K562 (cell line): ENCODE data around the gene SMG9. TPM values are rescaled to one million over a fixed set of nuclear protein-coding genes. Genes with fewer than 3 reads are reported as not detected.

ENCODE experiments used
- CHD1 ChIP-seq: fragments of 200-600 bp; sonication (generic); IDR thresholded peaks from one replicate; pipeline ENCODE4 v1.6.1; 2012; ENCODE audit warnings: mild to moderate bottlenecking, moderate library complexity, low read length, inconsistent platforms
- DACH1 ChIP-seq: fragments of 450-650 bp; IDR thresholded peaks from 2 replicates; pipeline ENCODE4 v1.6.1; 2018; ENCODE audit not compliant: partially characterized antibody
- ETS2 ChIP-seq: IDR thresholded peaks from 2 replicates; pipeline ENCODE4 v1.6.1; 2016; ENCODE audit warnings: borderline replicate concordance, missing genetic modification characterization, mild to moderate bottlenecking, moderate library complexity, missing compliant biosample characterization; ENCODE audit not compliant: poor library complexity, severe bottlenecking
- HINFP ChIP-seq: fragments of 450-650 bp; conservative IDR thresholded peaks from 2 replicates; pipeline ENCODE4 v1.6.1; 2016; ENCODE audit warnings: missing genetic modification characterization, low read depth, mild to moderate bottlenecking, control low read depth, missing compliant biosample characterization
- MXI1 ChIP-seq: IDR thresholded peaks from 2 replicates; pipeline ENCODE4 v1.6.1; 2011; ENCODE audit warnings: low read depth, mild to moderate bottlenecking, improper control_type of control experiment, low read length
- NFATC3 ChIP-seq: fragments of 450-650 bp; IDR thresholded peaks from 2 replicates; pipeline ENCODE4 v1.6.1; 2017; ENCODE audit warnings: mild to moderate bottlenecking
- POLR3G ChIP-seq: IDR thresholded peaks from 2 replicates; pipeline ENCODE4 v1.6.1; 2011; ENCODE audit not compliant: insufficient read length, insufficient replicate concordance; ENCODE audit errors: extremely low read depth
- PRDM10 ChIP-seq: fragments of 450-650 bp; IDR thresholded peaks from 2 replicates; pipeline ENCODE4 v1.6.1; 2018; ENCODE audit not compliant: partially characterized antibody
- PYGO2 ChIP-seq: fragments of 450-650 bp; IDR thresholded peaks from 2 replicates; pipeline ENCODE4 v1.6.1; 2016; ENCODE audit warnings: mild to moderate bottlenecking, missing genetic modification characterization, moderate library complexity, missing compliant biosample characterization
- SMARCA4 ChIP-seq: fragments of 450-650 bp; IDR thresholded peaks from 2 replicates; pipeline ENCODE4 v1.6.1; 2016
- TAL1 ChIP-seq: fragments of 450-650 bp; IDR thresholded peaks from 2 replicates; pipeline ENCODE4 v1.6.1; 2016; ENCODE audit warnings: mild to moderate bottlenecking
- TCF7 ChIP-seq: sonication (generic); IDR thresholded peaks from 2 replicates; pipeline ENCODE4 v1.6.1; 2016; ENCODE audit warnings: antibody characterized with exemption, borderline replicate concordance
- polyA plus RNA-seq, 8 experiments: library from polyadenylated mRNA; depleted of rRNA in 4 of 8; stranded (reverse) in 5 of 8; unstranded in 3 of 8; fragments of >200 nt; fragmentation: Nextera tagmentation in 2 of 8; fragmentation: Illumina TruSeq in 1 of 8; extraction: Ambion mirVana in 2 of 8; extraction: Trizol in 1 of 8; gene quantifications; 2 replicates each; pipeline versions ENCODE4 v1.2.1 to v1.2.3, GENCODE V29; 2011 to 2014; ENCODE audit warnings: inconsistent platforms in 1 of 8, missing spikeins in 1 of 8
- total RNA-seq, 7 experiments: library from RNA; depleted of rRNA in 6 of 7; stranded (reverse); fragments of >200 nt in 6 of 7; fragmentation: Illumina TruSeq in 2 of 7; extraction: Trizol in 2 of 7; gene quantifications; 2 replicates each; pipeline versions ENCODE4 v1.2.1 to v1.2.3, GENCODE V29; 2011 to 2021; ENCODE audit warnings: low replicate concordance in 1 of 7
- TF ChIP-seq, protein P1 (sequence below): fragments of 250-450 bp; sonication (Bioruptor Pico); IDR thresholded peaks from 2 replicates; pipeline ENCODE4 v1.8.0; 2021; ENCODE audit warnings: moderate library complexity, mild to moderate bottlenecking, inconsistent platforms
- TF ChIP-seq, protein P2 (sequence below), 2 experiments: fragments of 150-350 bp in 1 of 2; IDR thresholded peaks; 2 replicates each; pipeline ENCODE4 v1.6.1; 2012 to 2016; ENCODE audit warnings: low read depth in 2 of 2, low read length in 2 of 2, mild to moderate bottlenecking in 1 of 2, moderate library complexity in 1 of 2

The SMG9 gene
- total and polyA plus RNA-seq, 9 of the 15 experiments (the other 6 are each of a cell fraction or from before 2014, with no cell fraction given), result 1.7 to 79.7 (median 40.2) TPM

- TF ChIP-seq, protein P1, sequence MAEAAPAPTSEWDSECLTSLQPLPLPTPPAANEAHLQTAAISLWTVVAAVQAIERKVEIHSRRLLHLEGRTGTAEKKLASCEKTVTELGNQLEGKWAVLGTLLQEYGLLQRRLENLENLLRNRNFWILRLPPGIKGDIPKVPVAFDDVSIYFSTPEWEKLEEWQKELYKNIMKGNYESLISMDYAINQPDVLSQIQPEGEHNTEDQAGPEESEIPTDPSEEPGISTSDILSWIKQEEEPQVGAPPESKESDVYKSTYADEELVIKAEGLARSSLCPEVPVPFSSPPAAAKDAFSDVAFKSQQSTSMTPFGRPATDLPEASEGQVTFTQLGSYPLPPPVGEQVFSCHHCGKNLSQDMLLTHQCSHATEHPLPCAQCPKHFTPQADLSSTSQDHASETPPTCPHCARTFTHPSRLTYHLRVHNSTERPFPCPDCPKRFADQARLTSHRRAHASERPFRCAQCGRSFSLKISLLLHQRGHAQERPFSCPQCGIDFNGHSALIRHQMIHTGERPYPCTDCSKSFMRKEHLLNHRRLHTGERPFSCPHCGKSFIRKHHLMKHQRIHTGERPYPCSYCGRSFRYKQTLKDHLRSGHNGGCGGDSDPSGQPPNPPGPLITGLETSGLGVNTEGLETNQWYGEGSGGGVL (CRISPR knock-in tag), result no peak
- TF ChIP-seq, protein P2, sequence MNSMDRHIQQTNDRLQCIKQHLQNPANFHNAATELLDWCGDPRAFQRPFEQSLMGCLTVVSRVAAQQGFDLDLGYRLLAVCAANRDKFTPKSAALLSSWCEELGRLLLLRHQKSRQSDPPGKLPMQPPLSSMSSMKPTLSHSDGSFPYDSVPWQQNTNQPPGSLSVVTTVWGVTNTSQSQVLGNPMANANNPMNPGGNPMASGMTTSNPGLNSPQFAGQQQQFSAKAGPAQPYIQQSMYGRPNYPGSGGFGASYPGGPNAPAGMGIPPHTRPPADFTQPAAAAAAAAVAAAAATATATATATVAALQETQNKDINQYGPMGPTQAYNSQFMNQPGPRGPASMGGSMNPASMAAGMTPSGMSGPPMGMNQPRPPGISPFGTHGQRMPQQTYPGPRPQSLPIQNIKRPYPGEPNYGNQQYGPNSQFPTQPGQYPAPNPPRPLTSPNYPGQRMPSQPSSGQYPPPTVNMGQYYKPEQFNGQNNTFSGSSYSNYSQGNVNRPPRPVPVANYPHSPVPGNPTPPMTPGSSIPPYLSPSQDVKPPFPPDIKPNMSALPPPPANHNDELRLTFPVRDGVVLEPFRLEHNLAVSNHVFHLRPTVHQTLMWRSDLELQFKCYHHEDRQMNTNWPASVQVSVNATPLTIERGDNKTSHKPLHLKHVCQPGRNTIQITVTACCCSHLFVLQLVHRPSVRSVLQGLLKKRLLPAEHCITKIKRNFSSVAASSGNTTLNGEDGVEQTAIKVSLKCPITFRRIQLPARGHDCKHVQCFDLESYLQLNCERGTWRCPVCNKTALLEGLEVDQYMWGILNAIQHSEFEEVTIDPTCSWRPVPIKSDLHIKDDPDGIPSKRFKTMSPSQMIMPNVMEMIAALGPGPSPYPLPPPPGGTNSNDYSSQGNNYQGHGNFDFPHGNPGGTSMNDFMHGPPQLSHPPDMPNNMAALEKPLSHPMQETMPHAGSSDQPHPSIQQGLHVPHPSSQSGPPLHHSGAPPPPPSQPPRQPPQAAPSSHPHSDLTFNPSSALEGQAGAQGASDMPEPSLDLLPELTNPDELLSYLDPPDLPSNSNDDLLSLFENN (IDR thresholded peaks at IDR 0.05; ENCODE audit: low read depth in 2 of 2, low read length in 2 of 2), result 0 out of 4 replicates have a peak, but pooled peaks of 1 of the 2 experiments have one; percentile 9
- TF ChIP-seq TAL1 (peak; percentile 67), TCF7 (no peak), CHD1 (no peak), ETS2 (tag) (no peak), NFATC3 (no peak), PRDM10 (peak; percentile 6), HINFP (no peak), SMARCA4 (0 out of 2 replicates have a peak, but pooled peaks have one; percentile 28), PYGO2 (tag) (no peak), MXI1 (no peak), DACH1 (no peak), POLR3G (no peak)
Measured at GRCh38 chr19:43773725-43774102, 19.0 kb upstream of the SMG9 start (continued).
